GM18517 (cell line): Measurements from ENCODE around the gene PRELP.
"Not testable (repeated sequence)": the region's sequence is repeated elsewhere in the genome, so short reads cannot be mapped to it uniquely, and the experiment has no call there.

Source experiments
- ATAC-seq: cut with Tn5 transposase; IDR thresholded peaks from one replicate; pipeline ENCODE4 v1.9.1; 2021; ENCODE audit warnings: mild to moderate bottlenecking, moderate library complexity; ENCODE audit not compliant: unreplicated experiment

Gene PRELP

GRCh38 chr1:203504400-203505250 is 29.0 kb downstream of the PRELP start:
- no peak for ATAC-seq

- no peak for ATAC-seq
These were observed 30.1 kb downstream of the PRELP start for GRCh38 chr1:203505526-203506204.

GRCh38 chr1:203506858-203507626 is 31.4 kb downstream of the PRELP start:
- ATAC-seq = no peak

GRCh38 chr1:203507759-203508158 is 32.2 kb downstream of the PRELP start:
- ATAC-seq = no peak

GRCh38 chr1:203508463-203509073 is 33.0 kb downstream of the PRELP start:
- no peak for ATAC-seq

GRCh38 chr1:203509135-203509534 is 33.5 kb downstream of the PRELP start:
- ATAC-seq = no peak

- no peak for ATAC-seq
These were observed 35.9 kb downstream of the PRELP start for GRCh38 chr1:203511513-203511912.

- ATAC-seq = no peak
These were observed 36.3 kb downstream of the PRELP start for GRCh38 chr1:203511930-203512329.

- ATAC-seq = no peak
These were observed 36.9 kb downstream of the PRELP start for GRCh38 chr1:203512517-203512847.

GRCh38 chr1:203512848-203513584 is 37.4 kb downstream of the PRELP start:
- ATAC-seq = no peak

GRCh38 chr1:203513585-203514031 is 38.0 kb downstream of the PRELP start:
- ATAC-seq = no peak

- no peak for ATAC-seq
These were observed 40.6 kb downstream of the PRELP start for GRCh38 chr1:203516184-203516583.

GRCh38 chr1:203516906-203517305 is 41.3 kb downstream of the PRELP start:
- ATAC-seq = no peak

GRCh38 chr1:203517426-203518110 is 42.0 kb downstream of the PRELP start:
- ATAC-seq = no peak

GRCh38 chr1:203518139-203518538 is 42.5 kb downstream of the PRELP start:
- ATAC-seq = not testable (repeated sequence)

GRCh38 chr1:203518541-203518940 is 42.9 kb downstream of the PRELP start:
- no peak for ATAC-seq

GRCh38 chr1:203519053-203519840 is 43.6 kb downstream of the PRELP start:
- ATAC-seq = no peak

GRCh38 chr1:203519896-203520295 is 44.3 kb downstream of the PRELP start:
- no peak for ATAC-seq

- ATAC-seq = no peak
These were observed 44.7 kb downstream of the PRELP start for GRCh38 chr1:203520315-203520714.
